HepG2 (cell line): Measurements from ENCODE around the gene CAPN10. TPM values are rescaled to one million over a fixed set of nuclear protein-coding genes. Genes with fewer than 3 reads are reported as not detected.
A peak's percentile ranks its signal among the peaks of the same experiment; 100 is the strongest.

ENCODE experiments used
- CAMTA2 ChIP-seq: sonication (generic); formaldehyde crosslinking; IDR thresholded peaks from 2 replicates; pipeline ENCODE4 v1.4.0; 2020; ENCODE audit warnings: mild to moderate bottlenecking, missing genetic modification reagents, borderline replicate concordance
- MEIS2 ChIP-seq: sonication (generic); formaldehyde crosslinking; IDR thresholded peaks from 2 replicates; pipeline ENCODE4 v1.9.0; 2021; ENCODE audit warnings: mild to moderate bottlenecking, missing genetic modification reagents
- NFKBIZ ChIP-seq: IDR thresholded peaks from 2 replicates; pipeline ENCODE4 v1.6.1; 2018; ENCODE audit warnings: missing genetic modification reagents, missing compliant biosample characterization
- NR2F1 ChIP-seq, 2 experiments: fragments of 450-650 bp in 1 of 2; formaldehyde crosslinking in 1 of 2; IDR thresholded peaks; 2 replicates each; pipeline versions ENCODE4 v1.5.0 to v1.6.1; 2016 to 2020; ENCODE audit warnings: mild to moderate bottlenecking in 1 of 2, missing compliant biosample characterization in 1 of 2, missing genetic modification reagents in 1 of 2, moderate library complexity in 1 of 2
- POLR2AphosphoS5 ChIP-seq: IDR thresholded peaks from 2 replicates; pipeline ENCODE4 v1.6.1; 2012; ENCODE audit warnings: low read depth, low read length
- SPEN ChIP-seq: sonication (generic); formaldehyde crosslinking; IDR thresholded peaks from 2 replicates; pipeline ENCODE4 v1.5.1; 2020; ENCODE audit warnings: low read depth, mild to moderate bottlenecking, missing genetic modification reagents
- ZNF143 ChIP-seq: sonication (generic); formaldehyde crosslinking; IDR thresholded peaks from 2 replicates; pipeline ENCODE4 v1.4.0; 2020; ENCODE audit warnings: missing genetic modification reagents
- ZNF17 ChIP-seq: sonication (generic); formaldehyde crosslinking; IDR thresholded peaks from 2 replicates; pipeline ENCODE4 v1.5.0; 2020; ENCODE audit warnings: mild to moderate bottlenecking, missing genetic modification reagents
- ZNF235 ChIP-seq: sonication (generic); formaldehyde crosslinking; IDR thresholded peaks from 2 replicates; pipeline ENCODE4 v1.8.1; 2023; ENCODE audit warnings: mild to moderate bottlenecking, missing genetic modification reagents, borderline replicate concordance
- ZNF790 ChIP-seq: sonication (generic); formaldehyde crosslinking; IDR thresholded peaks from 2 replicates; pipeline ENCODE4 v1.8.0; 2022; ENCODE audit warnings: missing genetic modification reagents, mild to moderate bottlenecking, borderline replicate concordance
- polyA plus RNA-seq, 8 experiments: library from polyadenylated mRNA; depleted of rRNA in 3 of 8; stranded (reverse) in 7 of 8; unstranded in 1 of 8; fragments of >200 nt; fragmentation: Illumina TruSeq in 4 of 8; extraction: Trizol in 4 of 8; gene quantifications; 2 replicates each; pipeline versions ENCODE4 v1.2.1 to v1.2.3, GENCODE V29; 2011 to 2016; ENCODE audit warnings: low read depth in 4 of 8, missing spikeins in 1 of 8, mixed read lengths in 1 of 8; ENCODE audit not compliant: insufficient read depth in 1 of 8
- total RNA-seq, 5 experiments: library from RNA; depleted of rRNA; stranded (reverse); fragments of >200 nt; fragmentation: Illumina TruSeq; extraction: Trizol; gene quantifications; 2 replicates each; pipeline ENCODE4 v1.2.3, GENCODE V29; 2016; ENCODE audit warnings: low read depth in 1 of 5
- TF ChIP-seq, protein P1 (sequence below): sonication (generic); formaldehyde crosslinking; IDR thresholded peaks from 2 replicates; pipeline ENCODE4 v1.5.0; 2020; ENCODE audit warnings: missing genetic modification reagents
- TF ChIP-seq, protein P2 (sequence below): sonication (generic); formaldehyde crosslinking; IDR thresholded peaks from 2 replicates; pipeline ENCODE4 v1.4.0; 2020; ENCODE audit warnings: mild to moderate bottlenecking, low read depth, missing genetic modification reagents
- TF ChIP-seq, protein P3 (sequence below): sonication (generic); formaldehyde crosslinking; IDR thresholded peaks from 2 replicates; pipeline ENCODE4 v1.8.0; 2022; ENCODE audit warnings: missing genetic modification reagents, mild to moderate bottlenecking, borderline replicate concordance
- TF ChIP-seq, protein P4 (sequence below): sonication (generic); formaldehyde crosslinking; IDR thresholded peaks from 2 replicates; pipeline ENCODE4 v1.5.0; 2020; ENCODE audit warnings: missing genetic modification reagents
- TF ChIP-seq, protein P5 (sequence below): sonication (generic); formaldehyde crosslinking; IDR thresholded peaks from 2 replicates; pipeline ENCODE4 v1.4.0; 2020; ENCODE audit warnings: missing genetic modification reagents, mild to moderate bottlenecking, borderline replicate concordance
- TF ChIP-seq, protein P6 (sequence below): sonication (generic); formaldehyde crosslinking; IDR thresholded peaks from 2 replicates; pipeline ENCODE4 v1.4.0; 2020; ENCODE audit warnings: missing genetic modification reagents; ENCODE audit errors: not compliant biosample characterization
- TF ChIP-seq, protein P7 (sequence below): sonication (generic); formaldehyde crosslinking; IDR thresholded peaks from 2 replicates; pipeline ENCODE4 v1.4.0; 2020; ENCODE audit warnings: missing genetic modification reagents, borderline replicate concordance

Gene CAPN10
- total and polyA plus RNA-seq, 2 of the 13 experiments (the other 11 are each of a cell fraction or from before 2014, with no cell fraction given), result 27.6 to 32.4 TPM

DNA sequence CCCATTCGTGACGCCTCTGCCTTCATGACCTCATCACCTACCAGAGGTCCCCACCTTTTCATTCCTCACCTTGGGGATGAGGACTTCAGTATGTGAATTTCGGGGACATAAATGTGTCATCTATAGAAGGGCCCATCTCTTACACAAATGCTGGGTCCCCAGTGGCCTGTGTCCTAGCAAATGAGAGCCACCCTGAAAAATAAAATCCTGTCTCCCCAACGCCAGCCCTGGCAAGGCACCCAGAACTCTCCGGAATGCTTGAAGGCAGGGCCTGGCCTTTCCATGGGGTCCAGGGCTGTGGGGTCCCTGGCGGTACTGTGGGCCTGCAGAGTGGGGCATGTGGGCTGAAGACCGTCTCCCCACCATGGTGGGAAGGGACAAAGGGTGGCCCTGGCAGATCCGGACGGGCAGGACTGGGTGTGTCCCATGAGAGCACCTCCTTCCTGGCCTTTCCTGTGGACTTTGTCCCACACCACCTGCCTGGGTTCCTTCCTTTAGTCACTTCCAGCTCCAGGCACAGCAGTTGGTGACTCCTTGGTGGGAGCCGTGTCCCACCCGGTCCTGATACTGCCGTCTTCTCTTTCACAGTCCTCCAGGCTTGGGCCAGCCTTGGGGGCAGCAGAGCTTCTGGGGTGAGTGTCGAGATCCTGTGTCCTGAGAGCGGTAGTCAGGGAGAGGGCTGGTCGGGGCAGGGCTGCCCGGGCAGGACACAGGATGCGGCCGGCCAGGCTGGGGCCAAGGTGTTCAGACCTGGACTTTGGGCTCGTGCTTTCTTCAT lies 18.6 kb downstream of the CAPN10 start (continued):
- TF ChIP-seq, protein P1, sequence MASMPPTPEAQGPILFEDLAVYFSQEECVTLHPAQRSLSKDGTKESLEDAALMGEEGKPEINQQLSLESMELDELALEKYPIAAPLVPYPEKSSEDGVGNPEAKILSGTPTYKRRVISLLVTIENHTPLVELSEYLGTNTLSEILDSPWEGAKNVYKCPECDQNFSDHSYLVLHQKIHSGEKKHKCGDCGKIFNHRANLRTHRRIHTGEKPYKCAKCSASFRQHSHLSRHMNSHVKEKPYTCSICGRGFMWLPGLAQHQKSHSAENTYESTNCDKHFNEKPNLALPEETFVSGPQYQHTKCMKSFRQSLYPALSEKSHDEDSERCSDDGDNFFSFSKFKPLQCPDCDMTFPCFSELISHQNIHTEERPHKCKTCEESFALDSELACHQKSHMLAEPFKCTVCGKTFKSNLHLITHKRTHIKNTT, result no peak
- TF ChIP-seq, protein P2, sequence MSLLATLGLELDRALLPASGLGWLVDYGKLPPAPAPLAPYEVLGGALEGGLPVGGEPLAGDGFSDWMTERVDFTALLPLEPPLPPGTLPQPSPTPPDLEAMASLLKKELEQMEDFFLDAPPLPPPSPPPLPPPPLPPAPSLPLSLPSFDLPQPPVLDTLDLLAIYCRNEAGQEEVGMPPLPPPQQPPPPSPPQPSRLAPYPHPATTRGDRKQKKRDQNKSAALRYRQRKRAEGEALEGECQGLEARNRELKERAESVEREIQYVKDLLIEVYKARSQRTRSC (CRISPR knock-in tag), result 0 out of 2 replicates have a peak, but pooled peaks have one; percentile 61
- TF ChIP-seq CAMTA2 (CRISPR knock-in tag) (peak; percentile 65; the same call in 1 of the 2 replicates), ZNF143 (CRISPR knock-in tag) (0 out of 2 replicates have a peak, but pooled peaks have one; percentile 28), SPEN (peak; percentile 72), ZNF17 (CRISPR knock-in tag) (0 out of 2 replicates have a peak, but pooled peaks have one; percentile 32), ZNF790 (CRISPR knock-in tag) (no peak; the same call in 1 of the 2 replicates), NR2F1 (CRISPR knock-in tag; IDR thresholded peaks at IDR 0.05) (peak in 1 of 2 experiments; percentile 24; a peak in 1 of 4 replicates), NFKBIZ (peak; percentile 56; the same call in 1 of the 2 replicates), MEIS2 (CRISPR knock-in tag) (0 out of 2 replicates have a peak, but pooled peaks have one; percentile 43), ZNF235 (CRISPR knock-in tag) (peak; percentile 53; the same call in 1 of the 2 replicates), POLR2AphosphoS5 (peak; percentile 96)
- TF ChIP-seq, protein P3, sequence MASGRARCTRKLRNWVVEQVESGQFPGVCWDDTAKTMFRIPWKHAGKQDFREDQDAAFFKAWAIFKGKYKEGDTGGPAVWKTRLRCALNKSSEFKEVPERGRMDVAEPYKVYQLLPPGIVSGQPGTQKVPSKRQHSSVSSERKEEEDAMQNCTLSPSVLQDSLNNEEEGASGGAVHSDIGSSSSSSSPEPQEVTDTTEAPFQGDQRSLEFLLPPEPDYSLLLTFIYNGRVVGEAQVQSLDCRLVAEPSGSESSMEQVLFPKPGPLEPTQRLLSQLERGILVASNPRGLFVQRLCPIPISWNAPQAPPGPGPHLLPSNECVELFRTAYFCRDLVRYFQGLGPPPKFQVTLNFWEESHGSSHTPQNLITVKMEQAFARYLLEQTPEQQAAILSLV (CRISPR knock-in tag), result peak; percentile 81
- TF ChIP-seq, protein P4, sequence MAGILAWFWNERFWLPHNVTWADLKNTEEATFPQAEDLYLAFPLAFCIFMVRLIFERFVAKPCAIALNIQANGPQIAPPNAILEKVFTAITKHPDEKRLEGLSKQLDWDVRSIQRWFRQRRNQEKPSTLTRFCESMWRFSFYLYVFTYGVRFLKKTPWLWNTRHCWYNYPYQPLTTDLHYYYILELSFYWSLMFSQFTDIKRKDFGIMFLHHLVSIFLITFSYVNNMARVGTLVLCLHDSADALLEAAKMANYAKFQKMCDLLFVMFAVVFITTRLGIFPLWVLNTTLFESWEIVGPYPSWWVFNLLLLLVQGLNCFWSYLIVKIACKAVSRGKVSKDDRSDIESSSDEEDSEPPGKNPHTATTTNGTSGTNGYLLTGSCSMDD (CRISPR knock-in tag), result no peak
- TF ChIP-seq, protein P5, sequence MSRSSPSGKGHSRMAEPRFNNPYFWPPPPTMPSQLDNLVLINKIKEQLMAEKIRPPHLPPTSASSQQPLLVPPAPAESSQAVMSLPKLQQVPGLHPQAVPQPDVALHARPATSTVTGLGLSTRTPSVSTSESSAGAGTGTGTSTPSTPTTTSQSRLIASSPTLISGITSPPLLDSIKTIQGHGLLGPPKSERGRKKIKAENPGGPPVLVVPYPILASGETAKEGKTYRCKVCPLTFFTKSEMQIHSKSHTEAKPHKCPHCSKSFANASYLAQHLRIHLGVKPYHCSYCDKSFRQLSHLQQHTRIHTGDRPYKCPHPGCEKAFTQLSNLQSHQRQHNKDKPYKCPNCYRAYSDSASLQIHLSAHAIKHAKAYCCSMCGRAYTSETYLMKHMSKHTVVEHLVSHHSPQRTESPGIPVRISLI, result peak; percentile 50; the same call in 1 of the 2 replicates
- TF ChIP-seq, protein P6, sequence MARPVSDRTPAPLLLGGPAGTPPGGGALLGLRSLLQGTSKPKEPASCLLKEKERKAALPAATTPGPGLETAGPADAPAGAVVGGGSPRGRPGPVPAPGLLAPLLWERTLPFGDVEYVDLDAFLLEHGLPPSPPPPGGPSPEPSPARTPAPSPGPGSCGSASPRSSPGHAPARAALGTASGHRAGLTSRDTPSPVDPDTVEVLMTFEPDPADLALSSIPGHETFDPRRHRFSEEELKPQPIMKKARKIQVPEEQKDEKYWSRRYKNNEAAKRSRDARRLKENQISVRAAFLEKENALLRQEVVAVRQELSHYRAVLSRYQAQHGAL, result no peak
- TF ChIP-seq, protein P7, sequence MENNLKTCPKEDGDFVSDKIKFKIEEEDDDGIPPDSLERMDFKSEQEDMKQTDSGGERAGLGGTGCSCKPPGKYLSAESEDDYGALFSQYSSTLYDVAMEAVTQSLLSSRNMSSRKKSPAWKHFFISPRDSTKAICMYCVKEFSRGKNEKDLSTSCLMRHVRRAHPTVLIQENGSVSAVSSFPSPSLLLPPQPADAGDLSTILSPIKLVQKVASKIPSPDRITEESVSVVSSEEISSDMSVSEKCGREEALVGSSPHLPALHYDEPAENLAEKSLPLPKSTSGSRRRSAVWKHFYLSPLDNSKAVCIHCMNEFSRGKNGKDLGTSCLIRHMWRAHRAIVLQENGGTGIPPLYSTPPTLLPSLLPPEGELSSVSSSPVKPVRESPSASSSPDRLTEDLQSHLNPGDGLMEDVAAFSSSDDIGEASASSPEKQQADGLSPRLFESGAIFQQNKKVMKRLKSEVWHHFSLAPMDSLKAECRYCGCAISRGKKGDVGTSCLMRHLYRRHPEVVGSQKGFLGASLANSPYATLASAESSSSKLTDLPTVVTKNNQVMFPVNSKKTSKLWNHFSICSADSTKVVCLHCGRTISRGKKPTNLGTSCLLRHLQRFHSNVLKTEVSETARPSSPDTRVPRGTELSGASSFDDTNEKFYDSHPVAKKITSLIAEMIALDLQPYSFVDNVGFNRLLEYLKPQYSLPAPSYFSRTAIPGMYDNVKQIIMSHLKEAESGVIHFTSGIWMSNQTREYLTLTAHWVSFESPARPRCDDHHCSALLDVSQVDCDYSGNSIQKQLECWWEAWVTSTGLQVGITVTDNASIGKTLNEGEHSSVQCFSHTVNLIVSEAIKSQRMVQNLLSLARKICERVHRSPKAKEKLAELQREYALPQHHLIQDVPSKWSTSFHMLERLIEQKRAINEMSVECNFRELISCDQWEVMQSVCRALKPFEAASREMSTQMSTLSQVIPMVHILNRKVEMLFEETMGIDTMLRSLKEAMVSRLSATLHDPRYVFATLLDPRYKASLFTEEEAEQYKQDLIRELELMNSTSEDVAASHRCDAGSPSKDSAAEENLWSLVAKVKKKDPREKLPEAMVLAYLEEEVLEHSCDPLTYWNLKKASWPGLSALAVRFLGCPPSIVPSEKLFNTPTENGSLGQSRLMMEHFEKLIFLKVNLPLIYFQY (CRISPR knock-in tag), result peak; percentile 44; the same call in 1 of the 2 replicates
